Endothelial cell of umbilical vein (primary cell): ENCODE results near the gene PKD1.

Source experiments
- TF ChIP-seq, protein P1 (sequence below), 2 donors: IDR thresholded peaks; 1 replicate in 1 of 2; 2 replicates in 1 of 2; pipeline ENCODE4 v1.5.1; 2011; ENCODE audit warnings: low read length in 2 of 2, mild to moderate bottlenecking in 2 of 2, moderate library complexity in 2 of 2, control low read depth in 1 of 2, inconsistent platforms in 1 of 2, low read depth in 1 of 2; ENCODE audit not compliant: insufficient read depth in 1 of 2; ENCODE audit errors: extremely low read depth in 1 of 2
- TF ChIP-seq, protein P2 (sequence below): IDR thresholded peaks from 2 replicates; pipeline ENCODE4 v1.6.1; 2011; ENCODE audit not compliant: insufficient read depth, insufficient read length

DNA sequence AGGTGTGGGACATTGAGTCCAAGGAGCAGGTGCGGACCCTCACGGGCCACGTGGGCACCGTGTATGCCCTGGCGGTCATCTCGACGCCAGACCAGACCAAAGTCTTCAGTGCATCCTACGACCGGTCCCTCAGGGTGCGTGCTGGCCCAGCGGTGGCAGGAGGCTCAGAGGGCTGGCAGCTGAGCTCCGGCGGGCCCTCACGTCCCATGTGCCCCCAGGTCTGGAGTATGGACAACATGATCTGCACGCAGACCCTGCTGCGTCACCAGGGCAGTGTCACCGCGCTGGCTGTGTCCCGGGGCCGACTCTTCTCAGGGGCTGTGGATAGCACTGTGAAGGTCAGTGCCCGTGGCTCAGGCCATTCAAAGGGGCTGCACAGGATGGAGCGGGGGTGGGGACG, 40.3 kb upstream of the PKD1 start:
- TF ChIP-seq, protein P1, sequence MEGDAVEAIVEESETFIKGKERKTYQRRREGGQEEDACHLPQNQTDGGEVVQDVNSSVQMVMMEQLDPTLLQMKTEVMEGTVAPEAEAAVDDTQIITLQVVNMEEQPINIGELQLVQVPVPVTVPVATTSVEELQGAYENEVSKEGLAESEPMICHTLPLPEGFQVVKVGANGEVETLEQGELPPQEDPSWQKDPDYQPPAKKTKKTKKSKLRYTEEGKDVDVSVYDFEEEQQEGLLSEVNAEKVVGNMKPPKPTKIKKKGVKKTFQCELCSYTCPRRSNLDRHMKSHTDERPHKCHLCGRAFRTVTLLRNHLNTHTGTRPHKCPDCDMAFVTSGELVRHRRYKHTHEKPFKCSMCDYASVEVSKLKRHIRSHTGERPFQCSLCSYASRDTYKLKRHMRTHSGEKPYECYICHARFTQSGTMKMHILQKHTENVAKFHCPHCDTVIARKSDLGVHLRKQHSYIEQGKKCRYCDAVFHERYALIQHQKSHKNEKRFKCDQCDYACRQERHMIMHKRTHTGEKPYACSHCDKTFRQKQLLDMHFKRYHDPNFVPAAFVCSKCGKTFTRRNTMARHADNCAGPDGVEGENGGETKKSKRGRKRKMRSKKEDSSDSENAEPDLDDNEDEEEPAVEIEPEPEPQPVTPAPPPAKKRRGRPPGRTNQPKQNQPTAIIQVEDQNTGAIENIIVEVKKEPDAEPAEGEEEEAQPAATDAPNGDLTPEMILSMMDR (IDR thresholded peaks at IDR 0.05; ENCODE audit: extremely low read depth in 1 of 2, insufficient read depth in 1 of 2, low read depth in 1 of 2, low read length in 2 of 2) = no peak
- TF ChIP-seq, protein P2, sequence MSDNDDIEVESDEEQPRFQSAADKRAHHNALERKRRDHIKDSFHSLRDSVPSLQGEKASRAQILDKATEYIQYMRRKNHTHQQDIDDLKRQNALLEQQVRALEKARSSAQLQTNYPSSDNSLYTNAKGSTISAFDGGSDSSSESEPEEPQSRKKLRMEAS = no peak
